Epithelial cell of esophagus (primary cell): ENCODE results near the gene ANKRD62.

ENCODE experiments used
- DNase-seq: peaks from one replicate; pipeline ENCODE4 v3.0.0; 2010; ENCODE audit warnings: low read depth
- H3K4me3 ChIP-seq: 2 replicates; pipeline ENCODE4 v1.5.1; 2011; ENCODE audit warnings: mild to moderate bottlenecking, low read length, control low read depth
- TF ChIP-seq, protein P1 (sequence below): IDR thresholded peaks from 2 replicates; pipeline ENCODE4 v1.5.1; 2011; ENCODE audit warnings: low read depth, mild to moderate bottlenecking, low read length, control low read depth, inconsistent platforms; ENCODE audit not compliant: insufficient read depth; ENCODE audit errors: missing control alignments

The ANKRD62 gene

GRCh38 chr18:12059334-12060181 lies 34.1 kb upstream of the ANKRD62 start:
- TF ChIP-seq, protein P1, sequence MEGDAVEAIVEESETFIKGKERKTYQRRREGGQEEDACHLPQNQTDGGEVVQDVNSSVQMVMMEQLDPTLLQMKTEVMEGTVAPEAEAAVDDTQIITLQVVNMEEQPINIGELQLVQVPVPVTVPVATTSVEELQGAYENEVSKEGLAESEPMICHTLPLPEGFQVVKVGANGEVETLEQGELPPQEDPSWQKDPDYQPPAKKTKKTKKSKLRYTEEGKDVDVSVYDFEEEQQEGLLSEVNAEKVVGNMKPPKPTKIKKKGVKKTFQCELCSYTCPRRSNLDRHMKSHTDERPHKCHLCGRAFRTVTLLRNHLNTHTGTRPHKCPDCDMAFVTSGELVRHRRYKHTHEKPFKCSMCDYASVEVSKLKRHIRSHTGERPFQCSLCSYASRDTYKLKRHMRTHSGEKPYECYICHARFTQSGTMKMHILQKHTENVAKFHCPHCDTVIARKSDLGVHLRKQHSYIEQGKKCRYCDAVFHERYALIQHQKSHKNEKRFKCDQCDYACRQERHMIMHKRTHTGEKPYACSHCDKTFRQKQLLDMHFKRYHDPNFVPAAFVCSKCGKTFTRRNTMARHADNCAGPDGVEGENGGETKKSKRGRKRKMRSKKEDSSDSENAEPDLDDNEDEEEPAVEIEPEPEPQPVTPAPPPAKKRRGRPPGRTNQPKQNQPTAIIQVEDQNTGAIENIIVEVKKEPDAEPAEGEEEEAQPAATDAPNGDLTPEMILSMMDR = no peak
- no peak for DNase-seq
- H3K4me3 ChIP-seq = no peak overlapping the region

- no peak for DNase-seq
- TF ChIP-seq, protein P1 = no peak
- no peak overlapping the region for H3K4me3 ChIP-seq
Observed at GRCh38 chr18:12060182-12060870, 33.3 kb upstream of the ANKRD62 start.

GRCh38 chr18:12061685-12062084 lies 32.0 kb upstream of the ANKRD62 start:
- no peak overlapping the region for H3K4me3 ChIP-seq
- DNase-seq = no peak
- TF ChIP-seq, protein P1 = no peak

GRCh38 chr18:12062974-12063373 lies 30.7 kb upstream of the ANKRD62 start:
- TF ChIP-seq, protein P1 = no peak
- H3K4me3 ChIP-seq = no peak overlapping the region
- DNase-seq = no peak

- DNase-seq = no peak
- TF ChIP-seq, protein P1 = no peak
- H3K4me3 ChIP-seq = no peak overlapping the region
Observed at GRCh38 chr18:12064086-12064763, 29.4 kb upstream of the ANKRD62 start.

DNA sequence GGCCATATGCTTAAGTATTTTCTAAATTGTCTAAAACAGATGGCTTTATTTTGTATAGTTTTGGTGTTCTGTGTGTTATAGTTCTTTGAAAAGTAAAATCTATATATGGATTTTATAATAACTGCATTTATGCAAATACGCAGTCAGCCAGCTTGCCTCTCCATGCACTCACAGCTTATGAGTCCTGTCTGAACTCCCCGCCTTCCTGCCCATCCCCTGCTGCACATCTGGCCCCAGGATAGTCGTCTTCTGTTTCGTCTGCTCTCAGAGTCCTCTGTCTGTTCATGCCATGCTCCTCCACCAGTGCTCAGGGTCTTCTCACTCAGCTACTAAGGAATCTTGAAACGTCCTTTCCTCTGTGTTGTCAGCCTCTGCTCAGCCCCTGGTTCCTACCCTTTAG lies 28.2 kb upstream of the ANKRD62 start:
- H3K4me3 ChIP-seq = no peak overlapping the region
- TF ChIP-seq, protein P1 = no peak
- no peak for DNase-seq
